Hepatocyte (in vitro differentiated cells): ENCODE data around the gene CDR2L.

Source experiments
- EZH2 ChIP-seq: fragments of 200-600 bp; sonication (generic); IDR thresholded peaks from 2 replicates; pipeline ENCODE4 v1.6.1; 2016; ENCODE audit warnings: antibody characterized with exemption, mild to moderate bottlenecking, borderline replicate concordance
- EZH2phosphoT487 ChIP-seq: fragments of 200-600 bp; sonication (generic); IDR thresholded peaks from one replicate; pipeline ENCODE4 v1.6.1; 2018; ENCODE audit warnings: antibody characterized with exemption, mild to moderate bottlenecking, low read depth, moderate library complexity; ENCODE audit not compliant: unreplicated experiment, severe bottlenecking
- TF ChIP-seq, protein P1 (sequence below): fragments of 200-600 bp; sonication (generic); IDR thresholded peaks from 2 replicates; pipeline ENCODE4 v1.5.1; 2016; ENCODE audit warnings: antibody characterized with exemption, mild to moderate bottlenecking; ENCODE audit not compliant: poor library complexity

- TF ChIP-seq EZH2phosphoT487 (no peak), EZH2 (no peak)
- TF ChIP-seq, protein P1, sequence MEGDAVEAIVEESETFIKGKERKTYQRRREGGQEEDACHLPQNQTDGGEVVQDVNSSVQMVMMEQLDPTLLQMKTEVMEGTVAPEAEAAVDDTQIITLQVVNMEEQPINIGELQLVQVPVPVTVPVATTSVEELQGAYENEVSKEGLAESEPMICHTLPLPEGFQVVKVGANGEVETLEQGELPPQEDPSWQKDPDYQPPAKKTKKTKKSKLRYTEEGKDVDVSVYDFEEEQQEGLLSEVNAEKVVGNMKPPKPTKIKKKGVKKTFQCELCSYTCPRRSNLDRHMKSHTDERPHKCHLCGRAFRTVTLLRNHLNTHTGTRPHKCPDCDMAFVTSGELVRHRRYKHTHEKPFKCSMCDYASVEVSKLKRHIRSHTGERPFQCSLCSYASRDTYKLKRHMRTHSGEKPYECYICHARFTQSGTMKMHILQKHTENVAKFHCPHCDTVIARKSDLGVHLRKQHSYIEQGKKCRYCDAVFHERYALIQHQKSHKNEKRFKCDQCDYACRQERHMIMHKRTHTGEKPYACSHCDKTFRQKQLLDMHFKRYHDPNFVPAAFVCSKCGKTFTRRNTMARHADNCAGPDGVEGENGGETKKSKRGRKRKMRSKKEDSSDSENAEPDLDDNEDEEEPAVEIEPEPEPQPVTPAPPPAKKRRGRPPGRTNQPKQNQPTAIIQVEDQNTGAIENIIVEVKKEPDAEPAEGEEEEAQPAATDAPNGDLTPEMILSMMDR: no peak
Measured at GRCh38 chr17:74970395-74970794, 17.0 kb upstream of the CDR2L start.
